Hepatocyte (in vitro differentiated cells): ENCODE data around the gene GRB10.

Experiments used
- EZH2 ChIP-seq: fragments of 200-600 bp; sonication (generic); IDR thresholded peaks from 2 replicates; pipeline ENCODE4 v1.6.1; 2016; ENCODE audit warnings: antibody characterized with exemption, mild to moderate bottlenecking, borderline replicate concordance
- EZH2phosphoT487 ChIP-seq: fragments of 200-600 bp; sonication (generic); IDR thresholded peaks from one replicate; pipeline ENCODE4 v1.6.1; 2018; ENCODE audit warnings: antibody characterized with exemption, mild to moderate bottlenecking, low read depth, moderate library complexity; ENCODE audit not compliant: unreplicated experiment, severe bottlenecking

DNA sequence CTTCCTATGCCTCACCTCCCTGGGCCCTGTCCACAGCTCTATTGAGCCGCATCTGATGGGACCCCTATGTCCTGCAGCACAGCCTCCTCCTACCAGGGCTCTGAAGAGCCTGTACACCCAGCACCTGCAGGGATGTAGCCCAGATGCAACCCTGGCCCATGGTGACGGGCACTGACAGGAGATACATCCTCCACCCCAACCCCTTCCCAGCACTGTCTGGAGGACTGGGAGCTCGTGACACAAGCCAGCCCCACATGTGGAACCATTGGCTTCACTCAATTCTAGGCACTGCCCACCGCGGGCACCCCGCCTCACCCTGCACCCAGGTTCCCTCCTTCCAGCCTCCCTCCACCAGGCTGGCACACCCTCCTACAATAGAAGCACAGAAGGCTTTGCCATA, 2.6 kb upstream of the GRB10 start:
- TF ChIP-seq EZH2phosphoT487: no peak
- TF ChIP-seq EZH2: no peak
